DOHH2 (cell line): Measurements from ENCODE around the gene FYCO1.

ENCODE experiments used
- CTCF ChIP-seq: fragments of 200-600 bp; sonication (generic); IDR thresholded peaks from one replicate; pipeline ENCODE4 v1.5.1; 2014; ENCODE audit warnings: antibody characterized with exemption, mild to moderate bottlenecking, low read depth, low read length; ENCODE audit not compliant: poor library complexity, severe bottlenecking
- EZH2phosphoT487 ChIP-seq: fragments of 200-600 bp; sonication (generic); IDR thresholded peaks from 2 replicates; pipeline ENCODE4 v1.6.1; 2017; ENCODE audit warnings: borderline replicate concordance, mild to moderate bottlenecking, antibody characterized with exemption, low read length, moderate library complexity, mixed read lengths

DNA sequence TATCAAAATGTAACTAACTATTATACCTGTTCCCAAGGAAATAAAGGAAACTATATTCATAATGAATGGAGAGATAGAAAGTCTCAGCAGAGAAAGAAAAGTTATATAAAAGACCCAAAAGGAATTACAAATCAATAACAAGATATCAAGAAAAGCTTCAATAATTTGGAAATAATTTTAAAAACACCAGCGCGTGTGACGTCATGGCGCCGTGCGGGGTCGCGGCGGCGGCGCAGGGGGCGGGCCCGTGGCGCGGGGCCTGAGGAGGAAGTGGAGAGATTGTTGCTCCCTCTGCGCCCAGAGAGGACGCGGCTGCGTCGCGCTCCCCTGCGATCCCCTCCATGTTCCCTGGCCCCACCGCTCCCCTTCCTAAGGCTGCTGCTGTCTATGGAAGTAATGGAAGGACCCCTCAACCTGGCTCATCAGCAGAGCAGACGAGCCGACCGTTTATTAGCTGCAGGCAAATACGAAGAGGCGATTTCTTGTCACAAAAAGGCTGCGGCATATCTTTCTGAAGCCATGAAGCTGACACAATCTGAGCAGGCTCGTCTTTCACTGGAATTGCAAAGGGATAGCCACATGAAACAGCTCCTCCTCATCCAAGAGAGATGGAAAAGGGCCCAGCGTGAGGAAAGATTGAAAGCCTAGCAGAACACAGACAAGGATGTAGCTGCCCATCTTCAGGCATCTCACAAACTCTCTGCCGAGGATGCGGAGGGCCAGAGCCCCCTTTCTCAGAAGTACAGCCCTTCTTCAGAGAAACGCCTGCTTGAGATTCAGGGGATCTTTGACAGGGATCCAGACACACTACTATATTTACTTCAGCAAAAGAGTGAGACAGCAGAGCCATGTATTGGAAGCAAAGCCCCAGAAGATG lies 27.5 kb upstream of the FYCO1 start:
- no peak for TF ChIP-seq CTCF
- no peak for TF ChIP-seq EZH2phosphoT487
